Body of pancreas (tissue), 4 donors: ENCODE measurements around the gene SMIM28.

Source experiments
- CTCF ChIP-seq, 7 experiments: fragments of 450-650 bp in 4 of 7; fragments of 200-600 bp in 3 of 7; sonication (generic) in 3 of 7; IDR thresholded peaks; one replicate each; pipeline ENCODE4 v1.5.1; 2016 to 2019; ENCODE audit warnings: antibody characterized with exemption in 7 of 7
- POLR2A ChIP-seq, 3 donors: fragments of 450-650 bp; IDR thresholded peaks; one replicate each; pipeline ENCODE4 v1.6.1; 2016; ENCODE audit warnings: antibody characterized with exemption in 3 of 3, mild to moderate bottlenecking in 2 of 3

GRCh38 chr6:138389551-138389950 is 11.8 kb downstream of the SMIM28 start:
- TF ChIP-seq CTCF (IDR thresholded peaks at IDR 0.05) (no peak), POLR2A (IDR thresholded peaks at IDR 0.05) (no peak)
